Measurements from ENCODE around the gene OLR1. TPM values are rescaled to one million over a fixed set of nuclear protein-coding genes. Genes with fewer than 3 reads are reported as not detected.

OLR1 gene
- total RNA-seq, 1 donor from 2014 or later, result not detected

- Mint-ChIP-seq H3K9me3 (ENCODE audit: unreplicated experiment) (no peaks in the 10 kb centered on the region), H3K4me1 (ENCODE audit: low read depth, unreplicated experiment) (no peaks in the 10 kb centered on the region), H3K27ac (ENCODE audit: unreplicated experiment) (no peak overlapping the region), H3K4me3 (ENCODE audit: unreplicated experiment) (no peak overlapping the region), H3K36me3 (ENCODE audit: unreplicated experiment) (no peaks in the 10 kb centered on the region), H3K27me3 (ENCODE audit: unreplicated experiment) (peaks cover 1% of the 10 kb centered on the region)
- TF ChIP-seq CTCF (IDR thresholded peaks at IDR 0.05; ENCODE audit: partially characterized antibody, unreplicated experiment), result no peak
- DNase-seq, result no peak
These were observed 4.1 kb upstream of the OLR1 start for GRCh38 chr12:10175846-10176636.

GRCh38 chr12:10174986-10175614, 3.2 kb upstream of the OLR1 start:
- peaks cover 1% of the 10 kb centered on the region for H3K27me3 Mint-ChIP-seq (ENCODE audit: unreplicated experiment)
- H3K4me1 Mint-ChIP-seq (ENCODE audit: low read depth, unreplicated experiment), result no peaks in the 10 kb centered on the region
- TF ChIP-seq CTCF (IDR thresholded peaks at IDR 0.05; ENCODE audit: partially characterized antibody, unreplicated experiment), result no peak
- H3K9me3 Mint-ChIP-seq (ENCODE audit: unreplicated experiment), result no peaks in the 10 kb centered on the region
- no peak for DNase-seq
- H3K27ac Mint-ChIP-seq (ENCODE audit: unreplicated experiment), result no peak overlapping the region
- H3K36me3 Mint-ChIP-seq (ENCODE audit: unreplicated experiment), result no peaks in the 10 kb centered on the region
- no peak overlapping the region for H3K4me3 Mint-ChIP-seq (ENCODE audit: unreplicated experiment)

GRCh38 chr12:10170216-10170615, 1.7 kb downstream of the OLR1 start:
- no peaks in the 10 kb centered on the region for H3K9me3 Mint-ChIP-seq (ENCODE audit: unreplicated experiment)
- no peaks in the 10 kb centered on the region for H3K27me3 Mint-ChIP-seq (ENCODE audit: unreplicated experiment)
- no peak for TF ChIP-seq CTCF (IDR thresholded peaks at IDR 0.05; ENCODE audit: partially characterized antibody, unreplicated experiment)
- H3K36me3 Mint-ChIP-seq (ENCODE audit: unreplicated experiment), result no peaks in the 10 kb centered on the region
- no peak overlapping the region for H3K27ac Mint-ChIP-seq (ENCODE audit: unreplicated experiment)
- H3K4me1 Mint-ChIP-seq (ENCODE audit: low read depth, unreplicated experiment), result no peaks in the 10 kb centered on the region
- H3K4me3 Mint-ChIP-seq (ENCODE audit: unreplicated experiment), result no peak overlapping the region
- no peak for DNase-seq

- no peak for TF ChIP-seq CTCF (IDR thresholded peaks at IDR 0.05; ENCODE audit: partially characterized antibody, unreplicated experiment)
- H3K27me3 Mint-ChIP-seq (ENCODE audit: unreplicated experiment), result no peaks in the 10 kb centered on the region
- no peaks in the 10 kb centered on the region for H3K36me3 Mint-ChIP-seq (ENCODE audit: unreplicated experiment)
- H3K9me3 Mint-ChIP-seq (ENCODE audit: unreplicated experiment), result no peaks in the 10 kb centered on the region
- no peaks in the 10 kb centered on the region for H3K4me1 Mint-ChIP-seq (ENCODE audit: low read depth, unreplicated experiment)
- no peak overlapping the region for H3K4me3 Mint-ChIP-seq (ENCODE audit: unreplicated experiment)
- no peak overlapping the region for H3K27ac Mint-ChIP-seq (ENCODE audit: unreplicated experiment)
- DNase-seq, result no peak
These were observed 2.8 kb downstream of the OLR1 start for GRCh38 chr12:10169104-10169503.

- no peaks in the 10 kb centered on the region for H3K4me1 Mint-ChIP-seq (ENCODE audit: low read depth, unreplicated experiment)
- no peak overlapping the region for H3K4me3 Mint-ChIP-seq (ENCODE audit: unreplicated experiment)
- DNase-seq, result no peak
- no peaks in the 10 kb centered on the region for H3K9me3 Mint-ChIP-seq (ENCODE audit: unreplicated experiment)
- no peaks in the 10 kb centered on the region for H3K36me3 Mint-ChIP-seq (ENCODE audit: unreplicated experiment)
- no peak overlapping the region for H3K27ac Mint-ChIP-seq (ENCODE audit: unreplicated experiment)
- no peaks in the 10 kb centered on the region for H3K27me3 Mint-ChIP-seq (ENCODE audit: unreplicated experiment)
- no peak for TF ChIP-seq CTCF (IDR thresholded peaks at IDR 0.05; ENCODE audit: partially characterized antibody, unreplicated experiment)
These were observed 4.3 kb downstream of the OLR1 start for GRCh38 chr12:10167599-10167998.

Data from glutamatergic neuron (in vitro differentiated cells).